Stimulated activated CD4-positive, alpha-beta T cell treated with anti-CD3 and anti-CD28 coated beads, Interleukin-12 subunit alpha, Interleukin-12 subunit beta, amount 100 ng/mL, for 4 hours (primary cell): ENCODE results near the gene FHDC1.

ENCODE experiments used
- DNase-seq: peaks from one replicate; pipeline ENCODE4 v3.0.0-alpha.2; 2020

FHDC1 gene

GRCh38 chr4:152959080-152959479 lies 23.0 kb downstream of the FHDC1 start:
- no peak for DNase-seq

- DNase-seq: no peak
Measured at GRCh38 chr4:152960082-152960481, 24.0 kb downstream of the FHDC1 start.

GRCh38 chr4:152961014-152961772 lies 25.1 kb downstream of the FHDC1 start:
- DNase-seq: no peak

GRCh38 chr4:152961773-152962115 lies 25.6 kb downstream of the FHDC1 start:
- DNase-seq: no peak

GRCh38 chr4:152962150-152962549 lies 26.0 kb downstream of the FHDC1 start:
- DNase-seq: no peak

GRCh38 chr4:152964335-152964734 lies 28.2 kb downstream of the FHDC1 start:
- DNase-seq: no peak

GRCh38 chr4:152965611-152966010 lies 29.5 kb downstream of the FHDC1 start:
- DNase-seq: no peak

GRCh38 chr4:152967907-152968306 lies 31.8 kb downstream of the FHDC1 start:
- no peak for DNase-seq

GRCh38 chr4:152968806-152969394 lies 32.8 kb downstream of the FHDC1 start:
- no peak for DNase-seq

- no peak for DNase-seq
Measured at GRCh38 chr4:152970102-152970820, 34.1 kb downstream of the FHDC1 start.

GRCh38 chr4:152971053-152971452 lies 34.9 kb downstream of the FHDC1 start:
- DNase-seq: no peak

- DNase-seq: no peak
Measured at GRCh38 chr4:152972821-152973628, 36.9 kb downstream of the FHDC1 start.

- no peak for DNase-seq
Measured at GRCh38 chr4:152973629-152974467, 37.7 kb downstream of the FHDC1 start.

GRCh38 chr4:152974468-152975379 lies 38.6 kb downstream of the FHDC1 start:
- DNase-seq: no peak

- DNase-seq: no peak
Measured at GRCh38 chr4:152975380-152976211, 39.5 kb downstream of the FHDC1 start.

- no peak for DNase-seq
Measured at GRCh38 chr4:152976212-152976761, 40.2 kb downstream of the FHDC1 start.

- no peak for DNase-seq
Measured at GRCh38 chr4:152979731-152980330, 43.7 kb downstream of the FHDC1 start.

GRCh38 chr4:152981278-152981677 lies 45.2 kb downstream of the FHDC1 start:
- DNase-seq: no peak

- no peak for DNase-seq
Measured at GRCh38 chr4:152981842-152982241, 45.7 kb downstream of the FHDC1 start.

- no peak for DNase-seq
Measured at GRCh38 chr4:152983221-152983620, 47.1 kb downstream of the FHDC1 start.
